Chondrocyte (in vitro differentiated cells): ENCODE results near the gene MAML3. TPM values are rescaled to one million over a fixed set of nuclear protein-coding genes. Genes with fewer than 3 reads are reported as not detected.

Source experiments
- DNase-seq: peaks from one replicate; pipeline ENCODE4 v3.0.0; 2021; ENCODE audit warnings: mixed read lengths, low spot score
- H3K27ac Mint-ChIP-seq: one replicate; pipeline ENCODE4 v1.8.0; 2021; ENCODE audit warnings: mild to moderate bottlenecking, moderate library complexity, mixed read lengths; ENCODE audit not compliant: unreplicated experiment
- H3K27me3 Mint-ChIP-seq: 2 replicates; pipeline ENCODE4 v1.8.0; 2021; ENCODE audit warnings: low read depth, mixed read lengths
- H3K36me3 Mint-ChIP-seq: 2 replicates; pipeline ENCODE4 v1.8.0; 2021; ENCODE audit warnings: low read depth, mixed read lengths
- H3K4me1 Mint-ChIP-seq: 2 replicates; pipeline ENCODE4 v1.8.0; 2021; ENCODE audit warnings: low read depth, mild to moderate bottlenecking, mixed read lengths
- H3K4me3 Mint-ChIP-seq: one replicate; pipeline ENCODE4 v1.8.0; 2021; ENCODE audit warnings: mild to moderate bottlenecking, moderate library complexity, mixed read lengths; ENCODE audit not compliant: unreplicated experiment
- H3K9me3 Mint-ChIP-seq: 2 replicates; pipeline ENCODE4 v1.8.0; 2021; ENCODE audit warnings: low read depth, mixed read lengths
- total RNA-seq: library from RNA; stranded (reverse); gene quantifications from 3 replicates; pipeline ENCODE4 v1.2.1, GENCODE V29; 2021
- TF ChIP-seq, protein P1 (sequence below): fragments of 200-600 bp; sonication (generic); IDR thresholded peaks from 2 replicates; pipeline ENCODE4 v1.5.0; 2021; ENCODE audit warnings: antibody characterized with exemption, mild to moderate bottlenecking, moderate library complexity

Gene MAML3
- total RNA-seq, 1 donor from 2014 or later = 1.6 TPM

GRCh38 chr4:139913398-139913990 is 240.5 kb downstream of the MAML3 start:
- Mint-ChIP-seq H3K27ac (peak overlapping the region; percentile 76), H3K9me3 (peaks cover 3% of the 10 kb centered on the region), H3K4me1 (peaks cover 48% of the 10 kb centered on the region), H3K27me3 (no peaks in the 10 kb centered on the region), H3K4me3 (no peak overlapping the region), H3K36me3 (no peaks in the 10 kb centered on the region)
- TF ChIP-seq, protein P1, sequence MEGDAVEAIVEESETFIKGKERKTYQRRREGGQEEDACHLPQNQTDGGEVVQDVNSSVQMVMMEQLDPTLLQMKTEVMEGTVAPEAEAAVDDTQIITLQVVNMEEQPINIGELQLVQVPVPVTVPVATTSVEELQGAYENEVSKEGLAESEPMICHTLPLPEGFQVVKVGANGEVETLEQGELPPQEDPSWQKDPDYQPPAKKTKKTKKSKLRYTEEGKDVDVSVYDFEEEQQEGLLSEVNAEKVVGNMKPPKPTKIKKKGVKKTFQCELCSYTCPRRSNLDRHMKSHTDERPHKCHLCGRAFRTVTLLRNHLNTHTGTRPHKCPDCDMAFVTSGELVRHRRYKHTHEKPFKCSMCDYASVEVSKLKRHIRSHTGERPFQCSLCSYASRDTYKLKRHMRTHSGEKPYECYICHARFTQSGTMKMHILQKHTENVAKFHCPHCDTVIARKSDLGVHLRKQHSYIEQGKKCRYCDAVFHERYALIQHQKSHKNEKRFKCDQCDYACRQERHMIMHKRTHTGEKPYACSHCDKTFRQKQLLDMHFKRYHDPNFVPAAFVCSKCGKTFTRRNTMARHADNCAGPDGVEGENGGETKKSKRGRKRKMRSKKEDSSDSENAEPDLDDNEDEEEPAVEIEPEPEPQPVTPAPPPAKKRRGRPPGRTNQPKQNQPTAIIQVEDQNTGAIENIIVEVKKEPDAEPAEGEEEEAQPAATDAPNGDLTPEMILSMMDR = no peak
- DNase-seq = no peak

GRCh38 chr4:139912445-139912844 is 241.5 kb downstream of the MAML3 start:
- H3K9me3 Mint-ChIP-seq = no peaks in the 10 kb centered on the region

GRCh38 chr4:139910106-139910505 is 243.9 kb downstream of the MAML3 start:
- TF ChIP-seq, protein P1 = no peak
- no peak overlapping the region for H3K4me3 Mint-ChIP-seq
- H3K9me3 Mint-ChIP-seq = peaks cover 4% of the 10 kb centered on the region
- peaks cover 23% of the 10 kb centered on the region for H3K4me1 Mint-ChIP-seq
- DNase-seq = no peak
- H3K27ac Mint-ChIP-seq = no peak overlapping the region
- no peaks in the 10 kb centered on the region for H3K36me3 Mint-ChIP-seq
- no peaks in the 10 kb centered on the region for H3K27me3 Mint-ChIP-seq

More at GRCh38 chr4:139912445-139912844, 241.5 kb downstream of the MAML3 start:
- no peaks in the 10 kb centered on the region for H3K27me3 Mint-ChIP-seq
- TF ChIP-seq, protein P1 = no peak
- H3K36me3 Mint-ChIP-seq = no peaks in the 10 kb centered on the region
- peaks cover 39% of the 10 kb centered on the region for H3K4me1 Mint-ChIP-seq
- DNase-seq = no peak
- H3K27ac Mint-ChIP-seq = no peak overlapping the region
- no peak overlapping the region for H3K4me3 Mint-ChIP-seq

DNA sequence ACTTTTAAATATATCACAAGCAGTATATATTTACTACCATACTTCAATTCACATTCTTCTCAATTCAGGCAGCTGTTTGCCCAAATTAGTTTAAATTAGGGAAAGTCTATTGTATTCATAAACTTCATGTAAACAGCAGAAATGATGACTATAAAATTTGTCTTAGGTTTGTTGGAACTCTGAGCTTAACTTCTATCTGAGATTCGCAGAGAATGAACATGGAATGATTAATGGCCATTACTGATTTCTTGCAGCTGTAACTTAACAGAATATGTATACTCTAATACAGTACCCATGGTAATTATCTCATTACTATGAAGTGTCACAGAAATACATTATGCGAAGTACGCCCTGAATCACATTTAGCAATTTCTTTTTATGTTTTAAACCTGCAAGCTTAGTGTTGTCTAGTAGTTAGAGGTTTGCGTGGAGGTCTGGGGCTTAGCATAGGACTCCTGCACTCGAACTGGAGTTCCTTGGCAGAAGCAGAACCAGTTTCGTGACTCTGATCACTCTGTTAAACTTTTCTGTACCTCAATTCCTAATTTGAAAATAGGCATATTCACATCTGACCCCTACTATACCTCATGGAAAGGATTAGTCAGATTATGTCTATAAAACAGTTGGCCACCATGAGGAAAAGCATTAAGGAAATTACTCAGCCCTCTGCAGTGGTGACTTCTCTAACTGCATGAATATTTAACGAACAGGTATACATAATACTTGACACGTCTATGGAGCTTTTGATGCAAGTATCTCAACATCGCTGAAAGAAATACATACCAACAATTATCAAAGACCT is 245.1 kb downstream of the MAML3 start:
- Mint-ChIP-seq H3K4me3 (no peak overlapping the region), H3K36me3 (no peaks in the 10 kb centered on the region), H3K27me3 (no peaks in the 10 kb centered on the region), H3K27ac (no peak overlapping the region), H3K9me3 (peaks cover 6% of the 10 kb centered on the region), H3K4me1 (peaks cover 13% of the 10 kb centered on the region)
- TF ChIP-seq, protein P1 = no peak
- no peak for DNase-seq

GRCh38 chr4:139907001-139907809 is 246.8 kb downstream of the MAML3 start:
- TF ChIP-seq, protein P1 = no peak
- Mint-ChIP-seq H3K4me3 (no peak overlapping the region), H3K27ac (no peak overlapping the region), H3K36me3 (no peaks in the 10 kb centered on the region), H3K27me3 (no peaks in the 10 kb centered on the region), H3K9me3 (peaks cover 6% of the 10 kb centered on the region), H3K4me1 (peaks cover under 1% of the 10 kb centered on the region)
- DNase-seq = no peak
